Epidermal melanocyte (primary cell): ENCODE measurements around the gene KLHDC4.
"Not testable (repeated sequence)": the region's sequence is repeated elsewhere in the genome, so short reads cannot be mapped to it uniquely, and the experiment has no call there.

Experiments
- DNase-seq: peaks from one replicate; pipeline ENCODE4 v3.0.0; 2011; ENCODE audit warnings: low spot score; ENCODE audit not compliant: insufficient read length

KLHDC4 gene

GRCh38 chr16:87742781-87743490 lies 22.9 kb downstream of the KLHDC4 start:
- no peak for DNase-seq

- DNase-seq, result no peak
Measured at GRCh38 chr16:87741700-87742415, 23.9 kb downstream of the KLHDC4 start.

- no peak for DNase-seq
Measured at GRCh38 chr16:87740909-87741424, 24.8 kb downstream of the KLHDC4 start.

GRCh38 chr16:87740441-87740840 lies 25.3 kb downstream of the KLHDC4 start:
- DNase-seq, result no peak

GRCh38 chr16:87739801-87740200 lies 26.0 kb downstream of the KLHDC4 start:
- no peak for DNase-seq

- DNase-seq, result no peak
Measured at GRCh38 chr16:87736008-87736382, 29.8 kb downstream of the KLHDC4 start.

- DNase-seq, result no peak
Measured at GRCh38 chr16:87735270-87736007, 30.3 kb downstream of the KLHDC4 start.

- no peak for DNase-seq
Measured at GRCh38 chr16:87734644-87735043, 31.1 kb downstream of the KLHDC4 start.

- DNase-seq, result no peak
Measured at GRCh38 chr16:87733190-87733589, 32.6 kb downstream of the KLHDC4 start.

GRCh38 chr16:87731607-87732006 lies 34.2 kb downstream of the KLHDC4 start:
- DNase-seq, result no peak

GRCh38 chr16:87729266-87729954 lies 36.4 kb downstream of the KLHDC4 start:
- no peak for DNase-seq

GRCh38 chr16:87728026-87728425 lies 37.8 kb downstream of the KLHDC4 start:
- DNase-seq, result no peak

- no peak for DNase-seq
Measured at GRCh38 chr16:87727346-87727745, 38.4 kb downstream of the KLHDC4 start.

- DNase-seq, result not testable (repeated sequence)
Measured at GRCh38 chr16:87726577-87726976, 39.2 kb downstream of the KLHDC4 start.

GRCh38 chr16:87725596-87726235 lies 40.1 kb downstream of the KLHDC4 start:
- DNase-seq, result no peak

- no peak for DNase-seq
Measured at GRCh38 chr16:87724490-87725291, 41.1 kb downstream of the KLHDC4 start.

- DNase-seq, result peak; percentile 95
Measured at GRCh38 chr16:87723226-87723623, 42.6 kb downstream of the KLHDC4 start.

GRCh38 chr16:87722590-87723225 lies 43.1 kb downstream of the KLHDC4 start:
- no peak for DNase-seq
